HG03045 (cell line): ENCODE results near the gene DYNC2I2.
"Not testable (repeated sequence)": the region's sequence is repeated elsewhere in the genome, so short reads cannot be mapped to it uniquely, and the experiment has no call there.

Experiments
- ATAC-seq: cut with Tn5 transposase; IDR thresholded peaks from one replicate; pipeline ENCODE4 v1.9.1; 2021; ENCODE audit warnings: mild to moderate bottlenecking, moderate library complexity; ENCODE audit not compliant: unreplicated experiment

Gene DYNC2I2

DNA sequence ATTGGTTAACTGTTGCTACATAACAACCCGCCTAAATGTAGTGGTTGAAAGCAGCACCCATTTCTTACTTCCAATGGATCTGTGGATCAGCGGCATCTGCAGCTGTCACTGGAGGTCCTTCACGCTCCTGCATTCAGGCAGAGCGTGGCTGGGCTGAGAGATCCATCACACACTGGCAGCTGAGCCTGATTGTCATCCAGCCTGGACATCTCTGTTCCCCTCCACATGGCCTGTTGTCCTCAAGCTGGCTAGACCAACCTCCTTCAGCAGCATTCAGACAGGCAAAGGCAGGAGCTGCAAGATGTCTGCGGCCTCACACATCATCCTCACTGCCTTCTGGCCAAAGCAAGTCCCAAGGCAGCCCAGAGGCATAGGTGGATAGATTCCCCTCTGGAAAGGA is 36.9 kb downstream of the DYNC2I2 start:
- ATAC-seq = no peak

DNA sequence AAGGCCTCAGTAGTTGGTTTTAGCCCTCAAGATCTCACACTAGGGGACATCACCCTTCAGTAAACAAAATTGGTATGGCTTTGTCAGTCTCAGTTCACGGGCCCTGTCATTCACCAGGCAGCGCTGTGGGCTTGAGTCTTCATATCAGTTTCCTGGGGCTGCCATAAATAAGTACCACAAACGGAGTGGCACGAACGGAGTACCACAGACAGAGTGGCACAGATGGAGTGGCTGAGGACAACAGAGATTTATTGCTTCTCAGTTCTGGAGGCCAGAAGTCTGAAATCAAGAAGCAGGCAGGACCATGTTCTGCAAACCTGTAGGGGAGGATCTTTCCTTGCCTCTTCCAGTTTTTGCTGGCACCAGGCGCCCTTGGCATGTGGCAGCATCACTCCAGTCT is 37.5 kb downstream of the DYNC2I2 start:
- ATAC-seq = no peak

DNA sequence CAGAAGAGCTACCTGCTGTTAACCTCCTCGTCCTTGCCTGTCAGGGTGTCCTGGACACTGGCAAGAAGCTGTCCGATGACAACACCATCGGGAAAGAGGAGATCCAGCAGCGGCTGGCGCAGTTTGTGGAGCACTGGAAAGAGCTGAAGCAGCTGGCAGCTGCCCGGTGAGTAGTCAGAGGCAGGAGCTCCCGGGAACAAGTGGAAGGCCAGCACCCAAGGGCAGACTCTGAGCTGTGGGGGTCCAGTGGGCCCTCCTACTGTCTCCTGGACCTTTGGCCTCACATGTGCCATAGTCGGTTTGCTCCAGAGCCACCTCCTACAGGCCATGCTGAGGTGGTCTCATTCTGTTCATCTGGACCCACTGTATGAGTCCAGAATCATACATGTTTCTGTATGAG is 38.7 kb downstream of the DYNC2I2 start:
- ATAC-seq = no peak

DNA sequence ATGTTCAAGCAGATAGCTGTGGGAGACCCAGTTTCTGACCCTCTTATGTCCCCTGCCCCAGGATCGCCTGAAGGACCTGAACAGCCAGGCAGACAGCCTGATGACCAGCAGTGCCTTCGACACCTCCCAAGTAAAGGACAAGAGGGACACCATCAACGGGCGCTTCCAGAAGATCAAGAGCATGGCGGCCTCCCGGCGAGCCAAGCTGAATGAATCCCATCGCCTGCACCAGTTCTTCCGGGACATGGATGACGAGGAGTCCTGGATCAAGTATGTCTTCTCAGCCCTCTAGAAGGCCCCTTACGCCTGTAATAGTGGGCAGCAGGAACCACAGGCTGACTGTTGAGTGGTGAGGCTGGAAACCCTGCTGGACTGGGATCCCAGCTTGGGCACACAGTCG is 41.1 kb downstream of the DYNC2I2 start:
- ATAC-seq = no peak

DNA sequence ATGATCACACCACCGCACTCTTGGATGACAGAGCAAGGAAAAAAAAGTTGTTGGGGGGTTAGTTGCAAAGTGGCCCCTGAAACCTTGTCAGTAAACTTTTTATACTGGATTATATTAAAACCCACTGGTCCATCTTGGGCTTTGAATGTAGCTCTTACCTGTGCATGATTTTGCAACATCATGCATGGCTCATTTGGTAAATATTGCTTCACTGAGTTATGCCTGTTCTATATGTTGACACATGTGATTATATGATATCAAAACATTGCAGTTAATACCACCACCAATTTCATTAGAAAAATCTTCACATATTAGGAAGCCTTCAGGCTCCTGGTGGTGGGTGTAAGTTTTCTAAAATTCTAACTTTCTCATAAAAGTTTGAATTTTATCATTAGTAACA is 41.9 kb downstream of the DYNC2I2 start:
- no peak for ATAC-seq

DNA sequence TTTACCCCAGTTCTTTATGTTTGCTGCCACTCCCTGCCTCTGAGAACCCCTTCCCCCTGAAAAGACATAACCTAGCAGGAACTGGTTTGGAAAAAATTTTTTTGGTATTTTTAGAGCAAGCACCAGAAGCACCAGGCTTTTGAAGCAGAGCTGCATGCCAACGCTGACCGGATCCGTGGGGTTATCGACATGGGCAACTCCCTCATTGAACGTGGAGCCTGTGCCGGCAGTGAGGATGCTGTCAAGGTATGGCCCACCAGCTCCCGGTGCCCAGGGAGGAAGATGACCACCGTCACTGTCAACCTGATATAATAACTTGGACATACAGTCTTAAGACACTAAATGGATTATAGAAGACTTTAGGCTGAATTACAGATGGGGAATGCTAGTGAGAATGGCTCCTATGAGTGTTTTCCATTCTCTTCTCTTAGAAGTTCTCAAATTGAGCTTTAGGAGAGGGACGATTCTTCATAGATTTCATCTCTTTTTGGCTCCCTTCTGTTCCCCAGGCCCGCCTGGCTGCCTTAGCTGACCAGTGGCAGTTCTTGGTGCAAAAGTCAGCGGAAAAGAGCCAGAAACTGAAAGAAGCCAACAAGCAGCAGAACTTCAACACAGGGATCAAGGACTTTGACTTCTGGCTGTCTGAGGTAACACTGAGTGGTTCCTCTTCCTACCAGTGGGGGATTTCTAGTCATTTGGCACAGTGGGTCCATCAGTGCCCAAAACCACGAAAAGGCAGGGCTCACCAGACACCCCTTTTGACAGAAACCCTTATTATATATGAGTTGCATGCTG is 44.9 kb downstream of the DYNC2I2 start:
- ATAC-seq = no peak

DNA sequence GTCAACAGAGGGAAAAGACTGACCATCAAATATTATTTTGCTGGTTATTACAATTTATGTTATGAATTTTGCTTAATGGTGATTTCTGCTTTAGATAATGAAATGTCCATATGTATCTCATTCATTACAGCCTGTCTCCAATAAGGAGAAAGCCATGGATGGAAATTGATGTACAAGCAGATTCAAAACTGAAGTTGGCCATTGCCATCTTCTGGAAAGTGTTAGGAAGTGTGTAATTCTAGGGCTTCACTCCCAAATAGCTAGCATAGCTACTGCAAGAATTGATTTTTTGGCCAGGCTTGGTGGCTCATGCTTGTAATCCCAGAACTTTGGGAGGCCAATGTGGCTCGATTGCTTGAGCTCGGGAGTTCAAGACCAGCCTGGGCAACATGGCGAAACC is 45.8 kb downstream of the DYNC2I2 start:
- no peak for ATAC-seq

DNA sequence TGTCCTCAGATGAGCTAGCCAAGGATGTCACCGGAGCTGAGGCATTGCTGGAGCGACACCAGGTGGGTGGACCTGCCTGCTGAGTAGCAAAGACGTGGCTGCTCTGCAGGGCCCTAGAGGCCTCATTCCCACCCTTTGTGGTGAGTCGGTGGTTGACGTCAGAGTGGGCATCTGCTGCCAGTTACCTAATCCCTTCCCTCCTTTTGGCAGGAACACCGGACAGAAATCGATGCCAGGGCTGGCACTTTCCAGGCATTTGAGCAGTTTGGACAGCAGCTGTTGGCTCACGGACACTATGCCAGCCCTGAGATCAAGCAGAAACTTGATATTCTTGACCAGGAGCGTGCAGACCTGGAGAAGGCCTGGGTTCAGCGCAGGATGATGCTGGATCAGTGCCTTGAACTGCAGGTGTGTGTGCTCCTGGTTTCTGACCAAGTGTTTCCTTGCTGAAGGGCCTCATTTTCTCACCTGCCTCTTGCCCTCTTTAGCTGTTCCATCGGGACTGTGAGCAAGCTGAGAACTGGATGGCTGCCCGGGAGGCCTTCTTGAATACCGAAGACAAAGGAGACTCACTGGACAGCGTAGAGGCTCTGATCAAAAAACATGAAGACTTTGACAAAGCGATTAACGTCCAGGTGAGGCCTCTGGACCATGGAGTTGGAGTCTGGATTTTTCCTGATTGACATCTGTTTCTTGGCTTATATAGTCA is 48.9 kb downstream of the DYNC2I2 start:
- no peak for ATAC-seq

DNA sequence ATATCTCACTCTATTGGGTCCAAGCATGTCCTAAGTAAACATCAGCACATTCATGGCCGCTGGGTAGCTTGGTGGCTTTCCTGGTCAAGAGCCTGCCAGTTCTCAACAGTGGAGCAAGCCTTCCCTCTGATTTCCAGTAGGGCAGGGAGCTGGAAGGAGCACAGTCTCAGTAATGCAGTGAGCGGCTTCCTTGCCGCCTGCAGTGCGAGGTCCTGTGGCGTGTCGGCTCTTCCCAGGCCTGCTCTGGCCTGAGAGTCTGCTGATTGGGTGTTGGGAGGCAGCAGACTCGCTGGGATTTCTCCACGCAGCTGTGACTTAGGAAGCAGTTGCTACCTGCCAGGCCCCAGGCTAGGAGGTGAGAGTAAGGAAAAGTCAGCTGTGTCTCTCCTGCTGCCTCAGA is 53.0 kb downstream of the DYNC2I2 start:
- no peak for ATAC-seq

DNA sequence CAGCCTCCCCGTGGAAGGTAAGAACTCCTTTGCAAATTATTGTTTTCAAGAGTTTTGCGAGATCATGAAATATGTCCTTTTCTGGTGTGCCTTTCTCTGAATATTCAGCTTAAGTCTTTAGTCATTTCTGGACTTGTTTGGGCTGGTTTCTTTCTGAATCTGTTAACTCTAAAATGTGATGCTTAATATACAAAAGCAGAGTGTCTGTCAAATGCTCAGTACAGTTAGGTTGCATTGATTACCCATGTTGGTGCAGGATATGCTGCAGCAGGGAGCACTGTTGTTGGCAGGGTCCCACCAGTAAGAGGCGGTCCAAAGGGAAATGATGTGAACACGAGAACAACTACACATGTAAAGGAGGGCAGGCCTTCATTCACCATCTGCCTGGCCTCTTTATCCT is 56.5 kb downstream of the DYNC2I2 start:
- no peak for ATAC-seq

DNA sequence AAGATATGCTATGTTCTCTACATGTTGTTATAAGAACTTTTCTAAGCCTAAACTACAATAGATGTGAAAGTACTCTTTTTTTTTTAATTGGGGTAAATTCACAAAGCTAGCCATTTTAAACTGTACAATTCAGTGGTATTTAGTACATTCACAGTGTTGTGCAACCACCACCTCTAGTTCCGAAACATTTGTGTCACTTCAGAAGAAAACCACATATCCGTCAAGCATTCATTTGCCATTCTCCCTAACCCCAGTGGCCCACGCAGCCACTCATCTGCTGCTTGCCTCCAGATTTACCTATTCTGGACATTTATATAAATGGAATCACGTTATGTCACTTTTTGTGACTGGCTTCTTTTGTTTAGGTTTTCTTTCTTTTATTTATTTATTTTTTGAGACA is 61.2 kb downstream of the DYNC2I2 start:
- no peak for ATAC-seq

DNA sequence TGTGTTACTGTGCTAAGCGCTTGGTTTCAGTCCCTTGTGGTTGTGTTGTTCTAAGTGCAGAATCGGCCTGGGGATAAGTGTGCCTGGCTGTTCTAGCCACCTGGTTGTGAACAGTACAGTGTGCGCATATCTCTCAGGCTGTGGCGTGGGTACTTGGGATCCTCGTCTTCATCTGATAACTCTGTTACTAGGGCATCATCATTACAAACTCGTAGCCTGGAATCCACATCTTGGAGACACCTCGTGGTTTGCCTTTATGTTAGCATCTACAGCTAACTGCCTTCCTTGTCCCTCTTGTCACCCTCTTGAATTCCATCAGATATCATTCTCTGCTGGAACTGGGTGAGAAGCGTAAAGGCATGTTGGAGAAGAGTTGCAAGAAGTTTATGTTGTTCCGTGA is 62.8 kb downstream of the DYNC2I2 start:
- no peak for ATAC-seq

DNA sequence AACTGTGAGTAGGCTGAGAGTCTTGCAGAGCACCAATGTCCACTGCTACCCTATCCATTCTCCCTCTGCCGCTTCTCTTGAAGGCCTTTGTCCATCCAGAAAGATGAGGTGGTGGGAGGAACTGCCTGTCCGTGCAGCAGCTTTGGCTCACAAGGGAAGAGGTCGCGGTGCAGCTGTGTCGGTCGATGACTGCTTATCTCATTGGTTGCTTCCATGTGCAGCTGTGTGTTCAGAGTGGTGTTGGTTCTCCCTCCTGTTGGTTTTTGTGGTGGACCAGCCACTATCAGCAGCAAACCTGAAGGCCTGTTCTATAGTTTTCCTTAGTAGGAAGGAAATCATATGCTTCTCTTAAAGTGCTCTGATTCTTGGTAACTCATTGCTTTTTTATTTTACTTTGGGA is 63.6 kb downstream of the DYNC2I2 start:
- no peak for ATAC-seq

DNA sequence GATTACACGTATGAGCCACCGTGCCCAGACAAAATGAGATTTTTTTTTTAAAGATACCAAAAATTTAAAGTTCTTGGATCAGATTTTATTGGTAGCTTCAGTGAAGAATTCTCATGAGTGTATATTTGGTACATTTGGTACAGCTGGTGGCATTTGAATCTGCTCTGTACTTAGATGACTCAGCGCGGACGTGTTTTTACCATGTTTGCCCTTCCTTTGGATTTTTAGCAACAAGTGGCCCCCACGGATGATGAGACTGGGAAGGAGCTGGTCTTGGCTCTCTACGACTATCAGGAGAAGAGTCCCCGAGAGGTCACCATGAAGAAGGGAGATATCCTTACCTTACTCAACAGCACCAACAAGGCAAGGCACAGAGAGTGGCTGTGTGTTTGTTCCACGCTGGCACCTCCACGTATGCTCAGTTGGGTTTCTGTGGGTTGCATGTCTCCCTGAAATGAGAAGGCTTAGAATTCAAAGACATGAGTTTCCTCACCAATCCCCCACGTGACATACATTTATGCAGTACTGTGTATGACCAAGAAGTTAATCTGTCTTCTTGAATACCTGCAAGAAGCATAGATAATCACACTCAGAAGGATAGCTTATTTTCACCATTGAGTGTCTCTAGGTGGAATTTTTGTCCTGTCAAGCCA is 67.9 kb downstream of the DYNC2I2 start:
- ATAC-seq = no peak

DNA sequence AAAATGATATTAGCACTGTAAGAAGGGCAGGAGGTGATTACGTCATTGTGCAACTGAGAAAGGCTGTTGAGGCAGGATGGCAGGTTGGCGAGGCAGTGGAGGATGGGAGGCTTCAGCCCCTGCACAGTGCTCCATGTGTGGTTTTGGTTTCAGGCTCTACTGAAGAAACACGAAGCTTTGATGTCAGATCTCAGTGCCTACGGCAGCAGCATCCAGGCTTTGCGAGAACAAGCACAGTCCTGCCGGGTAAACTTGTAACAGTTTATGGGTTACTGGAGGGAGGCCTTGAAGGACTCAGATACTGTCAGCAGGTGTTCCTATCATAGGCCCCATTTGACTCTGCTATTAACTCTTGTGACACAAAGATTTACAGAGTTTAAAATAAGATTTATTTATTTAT is 69.2 kb downstream of the DYNC2I2 start:
- ATAC-seq = no peak

DNA sequence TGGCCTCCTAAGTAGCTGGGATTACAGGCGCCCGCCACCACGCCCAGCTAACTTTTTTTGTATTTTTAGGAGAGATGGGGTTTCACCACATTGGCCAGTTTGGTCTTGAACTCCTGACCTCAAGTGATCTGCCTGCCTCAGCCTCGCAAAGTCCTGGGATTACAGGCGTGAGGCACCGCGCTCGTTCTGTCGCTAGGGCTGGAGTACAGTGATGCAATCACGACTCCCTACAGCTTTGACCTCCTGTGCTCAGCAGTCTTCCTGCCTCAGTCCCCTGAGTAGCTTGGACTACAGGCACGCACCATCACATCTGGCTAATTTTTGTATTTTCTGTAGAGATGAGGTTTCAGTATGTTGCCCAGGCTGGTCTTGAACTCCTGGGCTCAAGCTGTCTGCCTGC is 69.7 kb downstream of the DYNC2I2 start:
- ATAC-seq = not testable (repeated sequence)

DNA sequence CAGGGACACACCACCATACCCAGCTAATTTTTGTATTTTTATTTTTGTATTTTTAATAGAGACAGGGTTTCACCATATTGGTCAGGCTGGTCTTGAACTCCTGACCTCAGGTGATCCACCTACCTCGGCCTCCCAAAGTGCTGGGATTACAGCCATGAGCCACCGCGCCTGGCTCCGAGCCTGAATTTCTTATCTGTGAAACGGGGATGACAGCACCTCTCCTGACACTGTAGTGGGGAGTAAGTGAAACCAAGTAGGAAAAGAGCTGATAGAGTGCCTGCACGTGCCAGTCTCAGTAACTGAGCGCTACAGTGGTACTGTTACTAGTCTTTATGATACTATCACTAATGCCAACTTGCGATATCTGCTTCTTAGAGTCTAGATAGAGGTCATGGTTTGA is 71.5 kb downstream of the DYNC2I2 start:
- ATAC-seq = not testable (repeated sequence)
